IMR-90 (cell line): ENCODE results near the gene MPRIP. TPM values are rescaled to one million over a fixed set of nuclear protein-coding genes. Genes with fewer than 3 reads are reported as not detected.

Experiments
- ATAC-seq: fragments of 200-7000 bp; cut with Tn5 transposase; 2 replicates; pipeline ENCODE4 v1.9.1; 2020; ENCODE audit warnings: low read depth, mild to moderate bottlenecking, moderate library complexity
- BruUV-seq: library from RNA; stranded (reverse); fragments of 400-500 nt; replicated peaks from 2 replicates; lab custom pipeline; 2021; lab: Mats Ljungman, UMichigan
- CTCF ChIA-PET: fragments of 300-600 bp; formaldehyde crosslinking; extraction: SDS; loops from one replicate; lab custom pipeline; 2021; ENCODE audit warnings: antibody characterized with exemption; lab: Yijun Ruan, JAX
- POLR2A ChIA-PET: fragments of 300-600 bp; sonication (Branson Sonifier 250); formaldehyde crosslinking; loops from one replicate; lab custom pipeline; 2022; ENCODE audit warnings: antibody characterized with exemption; ENCODE audit not compliant: unreplicated experiment; lab: Charles Lee
- DNase-seq: peaks from one replicate; pipeline ENCODE4 v3.0.0; 2013
- H2AFZ ChIP-seq: replicated peaks from 2 replicates; pipeline ENCODE3; 2013; ENCODE audit warnings: low read length, mild to moderate bottlenecking; ENCODE audit not compliant: poor library complexity
- H2AK5ac ChIP-seq: 2 replicates; pipeline ENCODE4 v1.6.1; 2013; ENCODE audit warnings: low read depth, low read length, inconsistent platforms
- H2AK9ac ChIP-seq: replicated peaks from 2 replicates; pipeline ENCODE3; 2013; ENCODE audit warnings: mild to moderate bottlenecking, low read depth, low read length, moderate library complexity; ENCODE audit not compliant: poor library complexity
- H2BK120ac ChIP-seq: 2 replicates; pipeline ENCODE4 v1.6.1; 2013; ENCODE audit warnings: low read depth, low read length, inconsistent platforms
- H2BK15ac ChIP-seq: 3 replicates; pipeline ENCODE4 v1.6.1; 2013; ENCODE audit warnings: low read depth, low read length, inconsistent platforms
- H2BK20ac ChIP-seq: 2 replicates; pipeline ENCODE4 v1.6.1; 2013; ENCODE audit warnings: low read depth, mild to moderate bottlenecking, inconsistent platforms, low read length, moderate library complexity
- H2BK5ac ChIP-seq: 2 replicates; pipeline ENCODE4 v1.6.1; 2013; ENCODE audit warnings: mild to moderate bottlenecking, low read depth, low read length, inconsistent platforms; ENCODE audit not compliant: poor library complexity, severe bottlenecking
- H3K14ac ChIP-seq: replicated peaks from 2 replicates; pipeline ENCODE4 v1.6.1; 2013; ENCODE audit warnings: low read depth, low read length, inconsistent platforms
- H3K18ac ChIP-seq: 2 replicates; pipeline ENCODE4 v1.6.1; 2013; ENCODE audit warnings: low read depth, low read length, control low read depth
- H3K23ac ChIP-seq: 2 replicates; pipeline ENCODE4 v1.6.1; 2013; ENCODE audit warnings: low read depth, low read length, inconsistent platforms
- H3K27ac ChIP-seq: 2 replicates; pipeline ENCODE4 v1.5.1; 2013; ENCODE audit warnings: mild to moderate bottlenecking, control low read depth, low read length; ENCODE audit not compliant: insufficient read depth
- H3K27me3 ChIP-seq: 2 replicates; pipeline ENCODE4 v1.6.1; 2013; ENCODE audit warnings: low read length; ENCODE audit not compliant: control insufficient read depth, insufficient read depth
- H3K36me3 ChIP-seq: 2 replicates; pipeline ENCODE4 v1.6.1; 2013; ENCODE audit warnings: low read length, mixed read lengths; ENCODE audit not compliant: control insufficient read depth, insufficient read depth
- H3K4ac ChIP-seq: 2 replicates; pipeline ENCODE4 v1.6.1; 2013; ENCODE audit warnings: low read depth, low read length, inconsistent platforms
- H3K4me1 ChIP-seq: 2 replicates; pipeline ENCODE4 v1.6.1; 2013; ENCODE audit warnings: low read length, mixed read lengths; ENCODE audit not compliant: control insufficient read depth, insufficient read depth
- H3K4me2 ChIP-seq: 2 replicates; pipeline ENCODE4 v1.6.1; 2013; ENCODE audit warnings: low read depth, mild to moderate bottlenecking, control low read depth, low read length, moderate library complexity
- H3K4me3 ChIP-seq: 2 replicates; pipeline ENCODE4 v1.5.1; 2013; ENCODE audit warnings: low read depth, mild to moderate bottlenecking, control low read depth, low read length, moderate library complexity; ENCODE audit not compliant: insufficient read depth
- H3K56ac ChIP-seq: 2 replicates; pipeline ENCODE4 v1.6.1; 2013; ENCODE audit warnings: low read length, inconsistent platforms; ENCODE audit not compliant: insufficient read depth; ENCODE audit errors: extremely low read depth
- H3K79me1 ChIP-seq, 2 experiments: 2 replicates each; pipeline ENCODE4 v1.6.1; 2013; ENCODE audit warnings: low read length in 2 of 2, inconsistent platforms in 1 of 2, low read depth in 1 of 2
- H3K9ac ChIP-seq: 2 replicates; pipeline ENCODE4 v1.6.1; 2013; ENCODE audit warnings: low read depth, low read length, control low read depth
- H3K9me1 ChIP-seq: 2 replicates; pipeline ENCODE4 v1.6.1; 2013; ENCODE audit warnings: low read length, inconsistent platforms; ENCODE audit not compliant: insufficient read depth
- H3K9me3 ChIP-seq: 2 replicates; pipeline ENCODE4 v1.6.1; 2013; ENCODE audit warnings: low read length; ENCODE audit not compliant: control insufficient read depth, insufficient read depth
- H4K20me1 ChIP-seq: 2 replicates; pipeline ENCODE4 v1.6.1; 2013; ENCODE audit warnings: low read length, inconsistent platforms; ENCODE audit not compliant: insufficient read depth
- H4K5ac ChIP-seq: 2 replicates; pipeline ENCODE4 v1.6.1; 2013; ENCODE audit warnings: mild to moderate bottlenecking, low read depth, low read length, control low read depth
- H4K8ac ChIP-seq, 2 experiments: 2 replicates each; pipeline ENCODE4 v1.6.1; 2013; ENCODE audit warnings: low read depth in 2 of 2, low read length in 2 of 2, control low read depth in 1 of 2, inconsistent platforms in 1 of 2
- H4K91ac ChIP-seq: 2 replicates; pipeline ENCODE4 v1.6.1; 2013; ENCODE audit warnings: low read depth, low read length, inconsistent platforms; ENCODE audit not compliant: insufficient read depth
- BHLHE40 ChIP-seq: fragments of 150-350 bp; IDR thresholded peaks from 2 replicates; pipeline ENCODE4 v1.6.1; 2016; ENCODE audit warnings: mild to moderate bottlenecking, low read depth, low read length
- CEBPB ChIP-seq: IDR thresholded peaks from 2 replicates; pipeline ENCODE4 v1.6.1; 2012; ENCODE audit warnings: low read depth, low read length, improper control_type of control experiment
- CHD1 ChIP-seq: IDR thresholded peaks from 2 replicates; pipeline ENCODE4 v1.6.1; 2012; ENCODE audit warnings: low read depth, low read length, improper control_type of control experiment
- FOS ChIP-seq: fragments of 150-350 bp; IDR thresholded peaks from 2 replicates; pipeline ENCODE4 v1.6.1; 2016; ENCODE audit warnings: low read depth, low read length
- MAFK ChIP-seq: IDR thresholded peaks from 2 replicates; pipeline ENCODE4 v1.6.1; 2012; ENCODE audit warnings: low read depth, low read length, improper control_type of control experiment
- MAZ ChIP-seq: IDR thresholded peaks from 2 replicates; pipeline ENCODE4 v1.6.1; 2012; ENCODE audit warnings: low read depth, mild to moderate bottlenecking, low read length, improper control_type of control experiment, moderate library complexity, borderline replicate concordance
- MXI1 ChIP-seq: IDR thresholded peaks from 2 replicates; pipeline ENCODE4 v1.6.1; 2012; ENCODE audit warnings: low read depth, mild to moderate bottlenecking, low read length, moderate library complexity, borderline replicate concordance
- NFE2L2 ChIP-seq: fragments of 150-350 bp; IDR thresholded peaks from 2 replicates; pipeline ENCODE4 v1.6.1; 2016; ENCODE audit warnings: low read depth, mild to moderate bottlenecking, low read length
- RAD21 ChIP-seq: IDR thresholded peaks from 2 replicates; pipeline ENCODE4 v1.6.1; 2012; ENCODE audit warnings: low read length, improper control_type of control experiment
- RCOR1 ChIP-seq: IDR thresholded peaks from 2 replicates; pipeline ENCODE4 v1.6.1; 2012; ENCODE audit warnings: mild to moderate bottlenecking, low read length, improper control_type of control experiment; ENCODE audit not compliant: insufficient replicate concordance
- RFX5 ChIP-seq: IDR thresholded peaks from 2 replicates; pipeline ENCODE4 v1.8.0; 2012; ENCODE audit warnings: low read depth, mild to moderate bottlenecking, low read length, moderate library complexity
- SMC3 ChIP-seq: fragments of 150-350 bp; IDR thresholded peaks from 2 replicates; pipeline ENCODE4 v1.6.1; 2016; ENCODE audit warnings: low read depth, mild to moderate bottlenecking, antibody characterized with exemption, low read length, moderate library complexity
- WGBS, 2 experiments: methylation state at CpG; one replicate each; pipeline versions ENCODE4 v1.1.5 to v1.1.7; 2013; ENCODE audit warnings: missing lambda C conversion rate in 2 of 2; ENCODE audit not compliant: insufficient read length in 1 of 2; ENCODE audit errors: extremely low coverage in 2 of 2; 5-methylcytosine and 5-hydroxymethylcytosine counted together
- dilution Hi-C: fragments of 300-500 bp; cut with HindIII; formaldehyde crosslinking; loops from one replicate; pipeline ENCODE4 v1.14.3; 2018; ENCODE audit warnings: low sequenced_read_pairs; ENCODE audit not compliant: unreplicated experiment
- in situ Hi-C: fragments of 300-500 bp; cut with MboI; formaldehyde crosslinking; loops from 3 replicates; pipeline ENCODE4 v1.14.3; 2019; ENCODE audit warnings: low sequenced_read_pairs, inconsistent platforms, mixed read lengths
- intact Hi-C: fragments of 100-400 bp; cut with micrococcal nuclease; formaldehyde crosslinking; loops from 2 replicates; pipeline ENCODE4 v1.10.0; 2022
- polyA plus RNA-seq, 3 experiments: library from polyadenylated mRNA; depleted of rRNA; stranded (reverse); fragments of >200 nt; gene quantifications; 2 replicates each; pipeline ENCODE4 v1.2.3, GENCODE V29; 2012; ENCODE audit warnings: low replicate concordance in 1 of 3
- total RNA-seq: library from RNA; depleted of rRNA; stranded (reverse); fragments of >200 nt; gene quantifications from 2 replicates; pipeline ENCODE4 v1.2.3, GENCODE V29; 2012
- TF ChIP-seq, protein P1 (sequence below): conservative IDR thresholded peaks from 2 replicates; pipeline ENCODE4 v1.5.1; 2012; ENCODE audit warnings: mild to moderate bottlenecking, low read depth, low read length, improper control_type of control experiment
- TF ChIP-seq, protein P2 (sequence below): fragments of 150-350 bp; IDR thresholded peaks from 2 replicates; pipeline ENCODE4 v1.6.1; 2017; ENCODE audit warnings: mild to moderate bottlenecking, antibody characterized with exemption, low read length, low read depth

Gene MPRIP
- total and polyA plus RNA-seq, 2 of the 4 experiments (the other 2 are of a cell fraction): 111 to 149 TPM

DNA sequence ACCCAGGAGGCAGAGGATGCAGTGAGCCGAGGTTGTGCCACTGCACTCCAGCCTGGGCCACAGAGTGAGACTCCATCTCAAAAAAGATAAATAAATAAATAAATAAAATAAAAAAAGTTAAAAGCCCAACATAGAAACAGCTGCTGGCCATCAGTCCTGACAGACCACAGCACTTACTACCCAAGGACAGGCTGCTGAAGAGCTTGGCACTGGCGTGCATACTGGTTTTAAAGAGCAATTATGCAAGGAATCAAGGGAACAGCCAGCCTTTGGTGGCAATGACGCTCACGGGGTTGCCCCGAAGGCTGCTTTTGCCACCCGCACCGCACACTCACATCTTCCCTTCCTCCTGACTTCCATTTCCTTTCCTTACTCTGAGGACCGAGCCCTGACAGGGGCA is 159.7 kb downstream of the MPRIP start:
- Histone ChIP-seq H3K4me2 (no peak overlapping the region), H2AK9ac (no peak overlapping the region), H3K9me1 (peaks cover 7% of the 10 kb centered on the region; the same call in 1 of the 2 replicates), H2BK5ac (no peak overlapping the region), H3K9ac (no peak overlapping the region), H3K27ac (no peak overlapping the region), H4K91ac (no peak overlapping the region), H4K20me1 (no peaks in the 10 kb centered on the region), H2BK20ac (no peak overlapping the region), H3K4me3 (no peak overlapping the region), H3K4me1 (peaks cover 22% of the 10 kb centered on the region), H3K27me3 (no peaks in the 10 kb centered on the region), H3K79me1 (no peaks in the 10 kb centered on the region; a peak in 1 of 4 replicates), H3K23ac (no peak overlapping the region), H4K8ac (no peak overlapping the region), H3K4ac (no peak overlapping the region), H4K5ac (no peak overlapping the region), H2AK5ac (no peak overlapping the region), H3K14ac (no peak overlapping the region), H3K36me3 (no peaks in the 10 kb centered on the region; the same call in 1 of the 2 replicates), H2BK120ac (no peak overlapping the region), H3K18ac (no peak overlapping the region), H3K9me3 (no peaks in the 10 kb centered on the region), H2AFZ (no peak overlapping the region), H3K56ac (no peak overlapping the region), H2BK15ac (no peak overlapping the region)
- ATAC-seq (no peak), DNase-seq (no peak)
- no CpG with 5 or more reads among the region's 8 CpGs for WGBS, 2 experiments
- CTCF ChIA-PET: no interaction called here
- TF ChIP-seq, protein P1, sequence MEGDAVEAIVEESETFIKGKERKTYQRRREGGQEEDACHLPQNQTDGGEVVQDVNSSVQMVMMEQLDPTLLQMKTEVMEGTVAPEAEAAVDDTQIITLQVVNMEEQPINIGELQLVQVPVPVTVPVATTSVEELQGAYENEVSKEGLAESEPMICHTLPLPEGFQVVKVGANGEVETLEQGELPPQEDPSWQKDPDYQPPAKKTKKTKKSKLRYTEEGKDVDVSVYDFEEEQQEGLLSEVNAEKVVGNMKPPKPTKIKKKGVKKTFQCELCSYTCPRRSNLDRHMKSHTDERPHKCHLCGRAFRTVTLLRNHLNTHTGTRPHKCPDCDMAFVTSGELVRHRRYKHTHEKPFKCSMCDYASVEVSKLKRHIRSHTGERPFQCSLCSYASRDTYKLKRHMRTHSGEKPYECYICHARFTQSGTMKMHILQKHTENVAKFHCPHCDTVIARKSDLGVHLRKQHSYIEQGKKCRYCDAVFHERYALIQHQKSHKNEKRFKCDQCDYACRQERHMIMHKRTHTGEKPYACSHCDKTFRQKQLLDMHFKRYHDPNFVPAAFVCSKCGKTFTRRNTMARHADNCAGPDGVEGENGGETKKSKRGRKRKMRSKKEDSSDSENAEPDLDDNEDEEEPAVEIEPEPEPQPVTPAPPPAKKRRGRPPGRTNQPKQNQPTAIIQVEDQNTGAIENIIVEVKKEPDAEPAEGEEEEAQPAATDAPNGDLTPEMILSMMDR: no peak
- TF ChIP-seq FOS (no peak), BHLHE40 (no peak), RFX5 (no peak), MXI1 (no peak), CEBPB (no peak), NFE2L2 (no peak), CHD1 (no peak), SMC3 (no peak), MAZ (no peak), RAD21 (no peak), MAFK (no peak), RCOR1 (no peak)
- TF ChIP-seq, protein P2, sequence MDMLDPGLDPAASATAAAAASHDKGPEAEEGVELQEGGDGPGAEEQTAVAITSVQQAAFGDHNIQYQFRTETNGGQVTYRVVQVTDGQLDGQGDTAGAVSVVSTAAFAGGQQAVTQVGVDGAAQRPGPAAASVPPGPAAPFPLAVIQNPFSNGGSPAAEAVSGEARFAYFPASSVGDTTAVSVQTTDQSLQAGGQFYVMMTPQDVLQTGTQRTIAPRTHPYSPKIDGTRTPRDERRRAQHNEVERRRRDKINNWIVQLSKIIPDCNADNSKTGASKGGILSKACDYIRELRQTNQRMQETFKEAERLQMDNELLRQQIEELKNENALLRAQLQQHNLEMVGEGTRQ: no peak
- intact Hi-C loops (no loop called here), dilution Hi-C loops (no loop called here), in situ Hi-C loops (no loop called here)
- BruUV-seq: no TSS peak
- POLR2A ChIA-PET: no interaction called here
